K562 (cell line): Measurements from ENCODE around the gene OSGIN1. TPM values are rescaled to one million over a fixed set of nuclear protein-coding genes. Genes with fewer than 3 reads are reported as not detected.
A peak's percentile ranks its signal among the peaks of the same experiment; 100 is the strongest.

ENCODE experiments used
- EP300 ChIP-seq: IDR thresholded peaks from 2 replicates; pipeline ENCODE4 v1.6.1; 2012; ENCODE audit warnings: low read length, improper control_type of control experiment
- ETV1 ChIP-seq: fragments of 450-650 bp; conservative IDR thresholded peaks from 2 replicates; pipeline ENCODE4 v1.6.1; 2016; ENCODE audit warnings: missing genetic modification characterization, control low read depth, low read depth, missing compliant biosample characterization
- HNRNPK ChIP-seq: fragments of 200-400 bp; formaldehyde crosslinking; IDR thresholded peaks from one replicate; pipeline ENCODE4 v1.6.1; 2018; ENCODE audit warnings: mild to moderate bottlenecking, low read depth, low read length; ENCODE audit not compliant: poor library complexity, severe bottlenecking
- KDM5B ChIP-seq: fragments of 200-600 bp; sonication (generic); IDR thresholded peaks from 2 replicates; pipeline ENCODE4 v1.6.1; 2012; ENCODE audit warnings: low read depth, mild to moderate bottlenecking, moderate library complexity, low read length, control low read depth, inconsistent platforms; ENCODE audit not compliant: insufficient replicate concordance
- KLF6 ChIP-seq: fragments of 250-450 bp; sonication (Bioruptor Pico); IDR thresholded peaks from 2 replicates; pipeline ENCODE4 v1.4.0; 2020; ENCODE audit warnings: mild to moderate bottlenecking, moderate library complexity, borderline replicate concordance
- L3MBTL2 ChIP-seq: fragments of 450-650 bp; IDR thresholded peaks from 2 replicates; pipeline ENCODE4 v1.6.1; 2016; ENCODE audit warnings: mild to moderate bottlenecking, moderate library complexity
- MYC ChIP-seq, 2 experiments: fragments of 250-450 bp in 1 of 2; sonication (Bioruptor Pico) in 1 of 2; IDR thresholded peaks; 2 replicates each; pipeline versions ENCODE4 v1.5.1 to v1.6.1; 2012 to 2021; ENCODE audit warnings: low read depth in 2 of 2, borderline replicate concordance in 1 of 2, improper control_type of control experiment in 1 of 2, low read length in 1 of 2, mild to moderate bottlenecking in 1 of 2, moderate library complexity in 1 of 2
- NCOA1 ChIP-seq: fragments of 450-650 bp; IDR thresholded peaks from 2 replicates; pipeline ENCODE4 v1.6.1; 2016; ENCODE audit warnings: low read depth
- POLR2G ChIP-seq: fragments of 200-400 bp; formaldehyde crosslinking; IDR thresholded peaks from 2 replicates; pipeline ENCODE4 v1.6.1; 2017; ENCODE audit warnings: low read depth, mild to moderate bottlenecking, antibody characterized with exemption, low read length, moderate library complexity
- SRSF7 ChIP-seq: fragments of 200-400 bp; formaldehyde crosslinking; optimal IDR thresholded peaks from 2 replicates; pipeline ENCODE3; 2017; ENCODE audit warnings: mild to moderate bottlenecking, low read depth, low read length
- TOE1 ChIP-seq, 2 experiments: fragments of 450-650 bp in 1 of 2; sonication (generic) in 1 of 2; formaldehyde crosslinking in 1 of 2; IDR thresholded peaks; 2 replicates each; pipeline versions ENCODE4 v1.7.1 to v1.8.0; 2016 to 2022; ENCODE audit warnings: borderline replicate concordance in 2 of 2, mild to moderate bottlenecking in 2 of 2, antibody characterized with exemption in 1 of 2, inconsistent platforms in 1 of 2, low read depth in 1 of 2, missing genetic modification reagents in 1 of 2, moderate library complexity in 1 of 2
- XRCC5 ChIP-seq: fragments of 200-400 bp; formaldehyde crosslinking; IDR thresholded peaks from 2 replicates; pipeline ENCODE4 v1.6.1; 2017; ENCODE audit warnings: low read depth, mild to moderate bottlenecking, low read length
- ZC3H8 ChIP-seq: fragments of 450-650 bp; IDR thresholded peaks from 2 replicates; pipeline ENCODE4 v1.6.1; 2017
- ZNF140 ChIP-seq: fragments of 250-450 bp; sonication (Bioruptor Pico); IDR thresholded peaks from 2 replicates; pipeline ENCODE4 v1.8.0; 2021; ENCODE audit warnings: moderate library complexity, mild to moderate bottlenecking, inconsistent platforms
- ZNF764 ChIP-seq: fragments of 250-450 bp; sonication (Bioruptor Pico); IDR thresholded peaks from 2 replicates; pipeline ENCODE4 v1.4.0; 2020; ENCODE audit warnings: low read depth, mild to moderate bottlenecking, moderate library complexity
- polyA plus RNA-seq, 8 experiments: library from polyadenylated mRNA; depleted of rRNA in 4 of 8; stranded (reverse) in 5 of 8; unstranded in 3 of 8; fragments of >200 nt; fragmentation: Nextera tagmentation in 2 of 8; fragmentation: Illumina TruSeq in 1 of 8; extraction: Ambion mirVana in 2 of 8; extraction: Trizol in 1 of 8; gene quantifications; 2 replicates each; pipeline versions ENCODE4 v1.2.1 to v1.2.3, GENCODE V29; 2011 to 2014; ENCODE audit warnings: inconsistent platforms in 1 of 8, missing spikeins in 1 of 8
- total RNA-seq, 7 experiments: library from RNA; depleted of rRNA in 6 of 7; stranded (reverse); fragments of >200 nt in 6 of 7; fragmentation: Illumina TruSeq in 2 of 7; extraction: Trizol in 2 of 7; gene quantifications; 2 replicates each; pipeline versions ENCODE4 v1.2.1 to v1.2.3, GENCODE V29; 2011 to 2021; ENCODE audit warnings: low replicate concordance in 1 of 7
- TF ChIP-seq, protein P1 (sequence below): IDR thresholded peaks from 2 replicates; pipeline ENCODE4 v1.6.1; 2011; ENCODE audit not compliant: insufficient read length; ENCODE audit errors: extremely low read depth
- TF ChIP-seq, protein P2 (sequence below): sonication (generic); formaldehyde crosslinking; IDR thresholded peaks from 2 replicates; pipeline ENCODE4 v1.9.0; 2022; ENCODE audit warnings: mild to moderate bottlenecking, missing genetic modification reagents
- TF ChIP-seq, protein P3 (sequence below), 3 experiments: fragments of 200-800 bp in 1 of 3; sonication (Bioruptor generic) in 1 of 3; sonication (generic) in 1 of 3; formaldehyde crosslinking in 1 of 3; IDR thresholded peaks; 2 replicates each; pipeline versions ENCODE4 v1.6.1 to v1.8.0; 2016 to 2022; ENCODE audit warnings: mild to moderate bottlenecking in 2 of 3, missing compliant biosample characterization in 2 of 3, missing genetic modification characterization in 2 of 3, missing genetic modification reagents in 1 of 3

OSGIN1 gene
- total and polyA plus RNA-seq, 9 of the 15 experiments (the other 6 are each of a cell fraction or from before 2014, with no cell fraction given): 0.03 to 3.6 (median 1.6) TPM

DNA sequence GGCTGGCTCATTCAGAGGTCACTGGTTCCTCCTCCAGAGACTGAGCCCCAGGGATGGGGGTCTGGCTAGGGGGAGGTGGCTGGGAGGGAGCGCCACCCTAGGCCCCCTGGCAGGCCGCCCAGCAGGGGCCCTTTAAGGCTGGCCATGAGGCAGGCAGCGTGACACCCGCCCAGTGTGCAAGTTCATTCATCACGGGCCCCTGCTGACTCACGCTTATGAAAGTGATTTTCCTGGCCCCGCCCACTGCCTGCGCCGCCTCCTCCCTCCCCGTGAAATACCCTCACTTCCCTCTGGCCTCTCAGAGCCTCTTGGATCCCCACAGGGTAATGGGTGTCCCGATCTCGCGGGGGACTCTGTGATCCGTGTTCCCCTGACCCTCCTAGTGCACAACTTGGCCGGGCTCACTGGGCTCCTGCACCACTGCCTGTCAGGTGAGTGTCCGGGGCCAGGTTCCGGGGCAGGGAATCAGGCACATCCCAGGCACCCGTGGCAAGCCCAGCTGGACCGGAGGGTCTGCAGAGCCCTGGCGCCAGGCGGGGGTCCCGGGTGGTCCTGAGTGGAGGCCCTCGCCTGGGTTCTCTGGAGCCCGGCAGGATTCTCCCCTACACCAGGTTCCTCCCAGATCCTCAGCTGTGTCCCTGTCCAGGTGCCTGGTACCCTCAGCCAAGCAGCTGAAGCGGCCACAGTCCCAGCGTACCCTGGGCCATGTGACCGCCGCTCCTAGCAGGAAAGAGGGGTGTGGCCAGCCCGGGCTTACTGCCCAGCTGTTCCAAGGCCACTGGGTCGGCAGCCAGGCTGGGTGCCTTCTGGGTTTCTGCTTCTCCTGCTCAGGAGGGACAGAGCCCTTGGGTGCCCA, at the start of gene OSGIN1 (continued):
- TF ChIP-seq, protein P1, sequence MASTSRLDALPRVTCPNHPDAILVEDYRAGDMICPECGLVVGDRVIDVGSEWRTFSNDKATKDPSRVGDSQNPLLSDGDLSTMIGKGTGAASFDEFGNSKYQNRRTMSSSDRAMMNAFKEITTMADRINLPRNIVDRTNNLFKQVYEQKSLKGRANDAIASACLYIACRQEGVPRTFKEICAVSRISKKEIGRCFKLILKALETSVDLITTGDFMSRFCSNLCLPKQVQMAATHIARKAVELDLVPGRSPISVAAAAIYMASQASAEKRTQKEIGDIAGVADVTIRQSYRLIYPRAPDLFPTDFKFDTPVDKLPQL: no peak
- TF ChIP-seq MYC (IDR thresholded peaks at IDR 0.05; ENCODE audit: low read depth, low read length) (peak; percentile 97), MYC (CRISPR knock-in tag; IDR thresholded peaks at IDR 0.05; ENCODE audit: borderline replicate concordance, low read depth) (peak; percentile 83), SRSF7 (no peak), L3MBTL2 (peak; percentile 83), ZC3H8 (no peak), ETV1 (0 out of 2 replicates have a peak, but pooled peaks have one; percentile 40), ZNF140 (no peak), TOE1 (IDR thresholded peaks at IDR 0.05; ENCODE audit: borderline replicate concordance) (peak; percentile 91), TOE1 (CRISPR knock-in tag; IDR thresholded peaks at IDR 0.05; ENCODE audit: borderline replicate concordance, low read depth) (no peak), HNRNPK (no peak), EP300 (peak; percentile 48), KLF6 (CRISPR knock-in tag) (no peak), ZNF764 (CRISPR knock-in tag) (no peak), POLR2G (peak; percentile 88), NCOA1 (peak; percentile 38; the same call in 1 of the 2 replicates), KDM5B (peak; percentile 91), XRCC5 (no peak)
- TF ChIP-seq, protein P2, sequence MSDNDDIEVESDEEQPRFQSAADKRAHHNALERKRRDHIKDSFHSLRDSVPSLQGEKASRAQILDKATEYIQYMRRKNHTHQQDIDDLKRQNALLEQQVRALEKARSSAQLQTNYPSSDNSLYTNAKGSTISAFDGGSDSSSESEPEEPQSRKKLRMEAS (CRISPR knock-in tag): peak; percentile 98
- TF ChIP-seq, protein P3, sequence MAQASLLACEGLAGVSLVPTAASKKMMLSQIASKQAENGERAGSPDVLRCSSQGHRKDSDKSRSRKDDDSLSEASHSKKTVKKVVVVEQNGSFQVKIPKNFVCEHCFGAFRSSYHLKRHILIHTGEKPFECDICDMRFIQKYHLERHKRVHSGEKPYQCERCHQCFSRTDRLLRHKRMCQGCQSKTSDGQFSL (CRISPR knock-in tag; IDR thresholded peaks at IDR 0.05): no peak
- TF ChIP-seq, protein P3 (tag; IDR thresholded peaks at IDR 0.05): no peak
